NCI-H1092 (cell line): ENCODE measurements around the gene PABPN1L.

ENCODE experiments used
- DNase-seq: peaks from one replicate; lab custom pipeline; 2025; lab: John Stamatoyannopoulos, UW

The PABPN1L gene

GRCh38 chr16:88868974-88869672 lies 2.7 kb upstream of the PABPN1L start:
- no peak for DNase-seq

GRCh38 chr16:88867581-88868246 lies 1.3 kb upstream of the PABPN1L start:
- DNase-seq: no peak

DNA sequence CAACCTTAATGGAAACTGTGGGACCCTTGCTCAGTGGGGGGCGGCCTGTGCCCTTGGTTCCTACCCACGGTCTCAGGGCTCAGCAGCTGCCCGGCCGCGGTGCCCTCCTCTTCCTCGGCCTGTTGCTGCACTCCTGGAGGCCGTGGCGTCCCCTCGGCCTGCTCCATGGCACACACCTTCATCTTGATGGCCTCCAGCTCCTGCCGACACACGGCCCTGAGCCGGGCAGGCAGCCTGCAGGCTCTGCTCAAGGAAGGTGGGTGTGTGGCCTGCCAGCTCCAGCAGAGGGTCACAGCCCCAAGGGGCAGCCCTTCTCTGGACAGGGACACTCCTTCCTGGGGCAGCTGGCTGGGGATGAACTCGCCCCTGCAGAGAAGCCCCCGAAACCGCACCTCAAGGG lies 718 bp downstream of the PABPN1L start:
- no peak for DNase-seq

- no peak for DNase-seq
These were observed 1.1 kb downstream of the PABPN1L start for GRCh38 chr16:88865310-88865709.

DNA sequence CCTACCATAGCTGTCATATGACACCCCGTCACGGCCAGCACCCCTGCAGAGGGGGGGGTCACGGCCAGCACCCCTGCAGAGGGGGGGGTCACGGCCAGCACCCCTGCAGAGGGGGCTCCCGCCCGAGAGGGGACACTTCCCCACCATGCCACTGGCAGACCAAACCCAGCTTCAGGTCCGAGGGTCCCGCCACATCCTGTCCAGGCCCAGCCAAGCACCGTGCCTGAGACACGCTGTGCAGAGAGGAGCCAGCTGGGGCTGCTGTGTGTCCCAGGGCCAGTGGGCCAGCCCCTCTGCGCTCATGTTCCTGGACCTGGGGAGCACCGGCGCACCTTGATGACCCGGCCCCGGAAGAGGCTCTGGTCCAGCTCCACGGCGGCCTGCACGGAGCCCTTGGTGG lies 1.9 kb downstream of the PABPN1L start:
- DNase-seq: no peak

DNA sequence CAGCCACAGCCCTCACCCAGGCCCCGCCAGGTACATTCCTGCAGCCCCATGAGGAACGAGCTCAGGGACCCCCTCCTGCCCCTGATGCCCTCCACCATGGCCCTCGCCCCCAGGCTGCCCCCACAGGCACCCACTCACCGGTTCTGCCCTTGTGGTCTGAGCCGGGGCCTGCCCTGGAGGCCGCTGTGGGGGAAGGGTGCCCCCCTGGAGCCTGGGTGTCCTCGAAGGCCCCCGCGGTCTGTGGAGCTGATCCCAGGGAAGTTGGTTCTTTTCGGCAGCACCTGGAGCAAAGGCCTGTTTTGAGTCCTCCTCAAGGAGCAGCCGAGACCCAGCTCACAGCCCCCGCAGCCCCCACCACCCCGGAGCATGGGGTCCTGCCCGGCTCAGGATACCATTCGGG lies 2.4 kb downstream of the PABPN1L start:
- no peak for DNase-seq

GRCh38 chr16:88863426-88863825 lies 3.0 kb downstream of the PABPN1L start:
- DNase-seq: no peak

DNA sequence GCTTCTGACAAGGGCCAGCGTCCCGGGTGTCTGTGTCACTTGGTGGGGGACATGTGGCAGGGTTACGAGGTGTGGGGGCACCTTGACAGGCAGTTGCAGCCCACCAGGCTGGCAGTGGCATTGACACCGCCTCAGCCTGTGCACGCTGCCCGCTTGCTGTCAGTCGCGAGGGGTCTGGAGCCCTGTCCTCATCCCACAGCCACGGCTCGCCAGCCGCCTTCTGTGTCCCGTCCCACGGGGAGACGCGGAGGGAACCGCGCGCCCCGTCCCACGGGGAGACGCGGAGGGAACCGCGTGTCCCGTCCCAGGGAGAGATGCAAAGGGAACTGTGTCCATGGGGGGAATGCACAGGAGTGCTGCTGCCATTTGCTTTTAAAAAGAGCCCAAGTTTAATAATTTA lies 3.5 kb downstream of the PABPN1L start:
- DNase-seq: no peak

DNA sequence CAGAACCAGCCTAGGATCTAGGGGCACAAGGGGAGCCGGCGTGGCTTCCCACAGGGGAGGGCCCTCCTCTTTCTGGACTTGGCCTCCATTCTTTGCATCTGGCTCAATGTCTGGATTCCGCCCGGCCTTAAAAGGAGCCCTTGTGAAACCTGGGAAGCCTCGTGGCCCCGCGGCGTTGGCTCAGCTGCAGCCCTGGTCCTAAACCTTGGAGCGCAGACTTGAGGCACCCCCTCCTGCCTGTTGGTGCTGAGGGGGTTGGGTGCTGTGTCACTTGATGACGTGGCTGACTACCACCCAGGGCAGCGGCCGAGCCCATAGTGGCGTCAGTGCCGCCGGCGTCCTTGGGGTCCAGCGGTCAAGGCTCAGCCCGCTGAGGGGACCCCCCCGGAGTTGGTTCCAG lies 5.1 kb downstream of the PABPN1L start:
- no peak for DNase-seq

DNA sequence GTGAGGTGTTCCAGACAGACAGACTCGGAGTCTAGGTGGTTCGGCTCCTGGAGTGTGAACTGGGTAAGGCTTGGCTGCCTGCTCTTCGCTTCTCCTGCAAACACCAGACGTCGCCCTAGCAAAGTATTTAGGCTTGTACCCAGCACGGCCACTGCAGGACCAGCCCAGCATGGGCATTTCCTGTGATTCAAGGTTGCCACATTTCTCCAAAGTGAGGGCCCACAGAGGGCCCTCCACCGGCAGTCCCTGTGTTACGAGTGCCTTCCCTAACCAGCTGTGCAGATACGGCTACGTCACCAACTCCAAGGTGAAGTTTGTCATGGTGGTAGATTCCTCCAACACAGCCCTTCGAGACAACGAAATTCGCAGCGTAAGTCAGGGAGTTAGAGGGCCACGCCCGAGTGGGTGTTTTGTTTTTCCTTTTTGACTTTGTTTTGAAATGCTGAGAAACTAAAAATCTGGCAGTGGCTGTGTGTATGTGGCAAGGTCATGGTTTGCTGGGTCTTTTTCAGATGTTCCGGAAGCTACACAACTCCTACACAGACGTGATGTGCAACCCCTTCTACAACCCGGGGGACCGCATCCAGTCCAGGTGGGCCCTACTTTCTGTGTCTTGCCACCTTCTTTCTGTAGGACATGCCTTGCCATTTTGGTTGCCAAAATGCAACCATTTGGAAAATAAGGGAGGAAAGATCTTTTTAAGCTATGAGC lies 6.9 kb downstream of the PABPN1L start:
- DNase-seq: no peak

DNA sequence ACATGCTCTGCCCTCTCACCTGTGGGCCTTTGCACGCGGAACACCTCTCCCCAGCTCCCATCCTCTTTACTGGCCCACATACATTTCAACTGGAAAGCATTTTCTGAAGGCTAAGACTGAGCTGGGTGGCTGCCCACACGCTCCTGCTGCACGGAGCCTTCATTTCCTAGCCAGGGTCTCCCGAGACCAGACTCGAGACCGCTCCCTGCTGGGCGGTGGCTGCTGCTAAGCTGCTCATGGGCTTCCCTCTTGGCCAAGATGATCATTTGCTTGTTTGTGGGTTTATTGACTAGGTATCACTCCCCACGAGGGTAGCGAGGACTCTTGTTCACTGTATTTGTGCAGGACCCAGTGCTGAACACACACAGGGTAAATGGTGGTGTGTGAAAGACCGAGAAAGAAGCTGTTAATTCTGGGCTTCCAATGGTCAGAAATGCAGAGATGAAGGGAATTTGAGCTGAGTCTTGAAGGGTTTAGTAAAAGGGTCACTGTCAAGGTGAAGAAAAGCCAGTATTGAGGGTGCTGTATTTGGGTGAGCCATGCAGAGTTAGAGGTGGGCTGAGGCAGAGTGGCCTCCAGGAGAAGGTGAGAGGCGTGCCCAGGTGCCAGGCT lies 8.6 kb downstream of the PABPN1L start:
- DNase-seq: peak; percentile 61

GRCh38 chr16:88856828-88857727 lies 9.4 kb downstream of the PABPN1L start, which contains the start of the genes GALNS and TRAPPC2L:
Gene GALNS, minus strand, starts transcription at chr16:88856947. Its CDS starts 70 bp downstream, at chr16:88856877.
Gene TRAPPC2L, plus strand, starts transcription at chr16:88857127. Its CDS starts 24 bp downstream, at chr16:88857151.
- DNase-seq: peak; percentile 95

GRCh38 chr16:88856122-88856827 lies 10.2 kb downstream of the PABPN1L start:
- no peak for DNase-seq

- DNase-seq: no peak
These were observed 10.7 kb downstream of the PABPN1L start for GRCh38 chr16:88855736-88856121.

GRCh38 chr16:88855176-88855575 lies 11.3 kb downstream of the PABPN1L start:
- no peak for DNase-seq

GRCh38 chr16:88854306-88855111 lies 12.0 kb downstream of the PABPN1L start:
- no peak for DNase-seq

DNA sequence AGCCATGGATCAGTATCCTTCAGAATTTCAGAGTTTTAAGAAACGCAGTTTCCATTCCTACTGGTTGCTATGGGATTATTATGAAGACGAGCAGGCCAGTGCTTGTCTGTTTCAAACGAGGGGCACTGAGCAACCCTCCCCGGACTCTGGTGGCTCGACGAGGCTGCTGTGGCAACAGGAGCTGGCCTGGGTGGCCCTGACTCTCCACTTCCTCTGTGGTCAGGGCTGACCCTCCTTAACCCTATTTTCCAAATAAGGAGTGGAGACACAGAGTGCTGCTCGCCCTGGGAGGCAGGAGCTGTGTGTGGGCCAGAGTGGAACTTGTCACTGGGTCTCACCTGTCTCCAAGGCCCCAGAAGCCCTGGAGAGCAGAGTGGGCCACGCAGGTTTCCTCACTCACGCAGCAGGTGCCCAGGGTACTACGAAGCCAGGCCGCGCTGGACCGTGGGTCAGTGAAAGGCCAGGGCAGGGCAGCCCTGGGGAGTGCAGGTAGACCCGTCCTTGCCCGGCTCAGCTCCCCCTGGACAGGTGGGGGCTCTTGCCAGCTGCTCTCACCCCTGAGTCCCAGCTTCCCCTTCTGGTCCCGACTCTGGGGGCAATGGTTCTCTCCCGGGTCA lies 13.0 kb downstream of the PABPN1L start:
- DNase-seq: no peak

- no peak for DNase-seq
These were observed 14.8 kb downstream of the PABPN1L start for GRCh38 chr16:88851616-88852015.

DNA sequence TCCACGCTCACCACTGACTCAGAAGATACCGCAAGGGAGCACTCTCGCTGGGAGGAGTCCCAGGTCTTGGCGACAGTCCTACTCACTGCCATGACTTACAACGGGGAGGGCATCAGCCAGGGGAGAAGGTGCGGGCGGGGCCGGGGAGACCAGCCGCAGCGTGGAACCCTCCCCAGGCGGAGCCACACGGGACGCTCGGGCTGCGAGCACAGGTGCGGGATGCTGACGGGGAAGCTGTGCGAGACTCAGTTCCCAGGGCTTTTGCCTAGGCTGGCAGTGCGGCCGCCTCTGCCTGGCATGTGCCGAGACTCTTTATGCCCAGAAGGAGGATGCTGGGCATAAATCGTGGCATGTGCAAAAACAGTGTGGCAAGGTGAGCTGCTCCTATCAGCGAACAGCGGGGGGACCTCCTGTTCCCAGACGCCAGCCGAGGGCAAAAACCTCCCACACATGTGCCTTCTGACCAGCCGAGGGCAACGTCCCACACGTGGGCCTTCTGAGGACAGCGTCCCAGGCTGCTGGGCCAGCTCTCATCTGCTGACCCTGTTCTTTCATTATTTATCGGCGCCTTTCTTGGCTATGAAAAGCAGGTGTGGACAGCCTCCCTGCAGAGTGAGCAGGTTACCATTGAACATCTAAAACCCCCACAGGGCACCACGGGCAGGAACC lies 15.8 kb downstream of the PABPN1L start:
- DNase-seq: no peak
